ENCODE results near the gene FAM98B. TPM values are rescaled to one million over a fixed set of nuclear protein-coding genes. Genes with fewer than 3 reads are reported as not detected.

FAM98B gene
- total and polyA plus RNA-seq, 9 of the 15 experiments (the other 6 are each of a cell fraction or from before 2014, with no cell fraction given), result 3.1 to 42.0 (median 9.4) TPM

- no peak for TF ChIP-seq ZNF668 (CRISPR knock-in tag; IDR thresholded peaks at IDR 0.05)
- TF ChIP-seq, protein P1, sequence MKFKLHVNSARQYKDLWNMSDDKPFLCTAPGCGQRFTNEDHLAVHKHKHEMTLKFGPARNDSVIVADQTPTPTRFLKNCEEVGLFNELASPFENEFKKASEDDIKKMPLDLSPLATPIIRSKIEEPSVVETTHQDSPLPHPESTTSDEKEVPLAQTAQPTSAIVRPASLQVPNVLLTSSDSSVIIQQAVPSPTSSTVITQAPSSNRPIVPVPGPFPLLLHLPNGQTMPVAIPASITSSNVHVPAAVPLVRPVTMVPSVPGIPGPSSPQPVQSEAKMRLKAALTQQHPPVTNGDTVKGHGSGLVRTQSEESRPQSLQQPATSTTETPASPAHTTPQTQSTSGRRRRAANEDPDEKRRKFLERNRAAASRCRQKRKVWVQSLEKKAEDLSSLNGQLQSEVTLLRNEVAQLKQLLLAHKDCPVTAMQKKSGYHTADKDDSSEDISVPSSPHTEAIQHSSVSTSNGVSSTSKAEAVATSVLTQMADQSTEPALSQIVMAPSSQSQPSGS (CRISPR knock-in tag; IDR thresholded peaks at IDR 0.05), result no peak
- TF ChIP-seq EGR1 (conservative IDR thresholded peaks at IDR 0.05), result no peak
- TF ChIP-seq, protein P2, sequence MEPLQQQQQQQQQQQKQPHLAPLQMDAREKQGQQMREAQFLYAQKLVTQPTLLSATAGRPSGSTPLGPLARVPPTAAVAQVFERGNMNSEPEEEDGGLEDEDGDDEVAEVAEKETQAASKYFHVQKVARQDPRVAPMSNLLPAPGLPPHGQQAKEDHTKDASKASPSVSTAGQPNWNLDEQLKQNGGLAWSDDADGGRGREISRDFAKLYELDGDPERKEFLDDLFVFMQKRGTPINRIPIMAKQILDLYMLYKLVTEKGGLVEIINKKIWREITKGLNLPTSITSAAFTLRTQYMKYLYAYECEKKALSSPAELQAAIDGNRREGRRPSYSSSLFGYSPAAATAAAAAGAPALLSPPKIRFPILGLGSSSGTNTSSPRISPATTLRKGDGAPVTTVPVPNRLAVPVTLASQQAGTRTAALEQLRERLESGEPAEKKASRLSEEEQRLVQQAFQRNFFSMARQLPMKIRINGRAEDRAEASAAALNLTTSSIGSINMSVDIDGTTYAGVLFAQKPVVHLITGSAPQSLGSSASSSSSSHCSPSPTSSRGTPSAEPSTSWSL (CRISPR knock-in tag; IDR thresholded peaks at IDR 0.05; ENCODE audit: borderline replicate concordance), result no peak
These were observed 7.3 kb downstream of the FAM98B start (continued) for GRCh38 chr15:38461066-38461833.

DNA sequence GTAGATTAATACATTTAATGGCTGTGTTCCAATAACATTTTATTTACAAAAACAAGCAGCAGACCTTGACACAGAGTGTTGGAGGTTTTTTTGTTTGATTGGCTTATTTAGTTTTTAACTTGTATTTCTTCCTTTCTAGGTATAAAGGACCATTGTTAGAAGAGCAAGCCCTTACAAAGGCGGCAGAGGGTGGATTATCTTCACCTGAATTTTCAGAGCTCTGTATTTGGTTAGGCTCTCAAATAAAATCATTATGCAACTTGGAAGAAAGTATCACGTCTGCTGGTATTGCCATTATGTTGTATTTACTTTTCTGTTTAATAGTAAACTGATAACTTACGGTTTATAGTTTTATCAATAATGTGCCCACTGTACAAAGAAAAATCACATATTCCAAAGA, 10.0 kb downstream of the FAM98B start:
- Histone ChIP-seq H4K20me1 (replicated peaks; ENCODE audit: control insufficient read depth, insufficient read depth, low read length) (no peaks in the 10 kb centered on the region; the same call in 1 of the 2 replicates), H3K4me3 (no peak overlapping the region), H3K36me3 (ENCODE audit: control insufficient read depth, insufficient read depth, low read length) (peaks cover 19% of the 10 kb centered on the region; the same call in 2 of the 3 replicates), H3K4me1 (replicated peaks in 1 of 2; ENCODE audit: control insufficient read depth in 2 of 2, insufficient read depth in 2 of 2, low read length in 2 of 2) (peaks cover 0 to 3% of the 10 kb centered on the region in 2 experiments; a peak in 1 of 5 replicates), H3K27ac (ENCODE audit: extremely low read depth, low read depth, low read length) (no peak overlapping the region), H3K27me3 (ENCODE audit: control insufficient read depth in 2 of 2, insufficient read depth in 2 of 2, low read length in 2 of 2) (no peaks in the 10 kb centered on the region), H2AFZ (ENCODE audit: low read depth, low read length) (no peak overlapping the region), H3K9me3 (replicated peaks; ENCODE audit: control insufficient read depth, insufficient read depth, low read depth, low read length) (no peaks in the 10 kb centered on the region), H3K4me2 (ENCODE audit: insufficient read depth, low read length) (no peak overlapping the region), H3K9me1 (ENCODE audit: control insufficient read depth, insufficient read depth, low read length) (no peaks in the 10 kb centered on the region), H3K9ac (ENCODE audit: insufficient read depth in 1 of 2, low read depth in 2 of 2, low read length in 2 of 2) (no peak overlapping the region), H3K79me2 (ENCODE audit: control insufficient read depth, insufficient read depth, low read length) (peaks cover 53% of the 10 kb centered on the region)
- FAIRE-seq (no peak), ATAC-seq (no peak), DNase-seq (ENCODE audit: extremely low read depth in 1 of 4, low spot score in 3 of 4) (no peak)
- ChIA-PET CTCF (ENCODE audit: low intra/inter-chr PET ratio) (no interaction called here), POLR2A (interaction anchor here (0.6 to 3.8 kb wide), 5 partner anchors 8 to 469 kb away, joined by 3 to 14 read pairs (median 5); partner anchors contain the start of gene FAM98B)
- intact Hi-C loops (cut with micrococcal nuclease) (no loop called here), in situ Hi-C loops (cut with MboI) (no loop called here)
- BruUV-seq (replicated peaks), result no TSS peak
- WGBS (ENCODE audit: insufficient coverage, low coverage, missing lambda C conversion rate), result 94% methylated on average over 3 of the region's 3 CpGs
- TF ChIP-seq SAP30 (IDR thresholded peaks at IDR 0.05; ENCODE audit: borderline replicate concordance, insufficient read depth, low read depth, low read length, poor library complexity, severe bottlenecking) (no peak), FIP1L1 (IDR thresholded peaks at IDR 0.05; ENCODE audit: low read depth, low read length, poor library complexity, severe bottlenecking) (no peak), ZNF146 (CRISPR knock-in tag; IDR thresholded peaks at IDR 0.05; ENCODE audit: unreplicated experiment) (no peak), SIN3A (IDR thresholded peaks at IDR 0.05; ENCODE audit: borderline replicate concordance in 2 of 2, control insufficient read depth in 1 of 2, low read depth in 2 of 2, low read length in 2 of 2) (no peak), SMARCE1 (IDR thresholded peaks at IDR 0.05) (no peak), ZNF696 (CRISPR knock-in tag; conservative IDR thresholded peaks at IDR 0.05) (no peak), ZBTB8A (IDR thresholded peaks at IDR 0.05; ENCODE audit: partially characterized antibody) (no peak), SMAD3 (CRISPR knock-in tag; conservative IDR thresholded peaks at IDR 0.05) (no peak), EGR1 (conservative IDR thresholded peaks at IDR 0.05) (no peak), ZBTB12 (CRISPR knock-in tag; IDR thresholded peaks at IDR 0.05) (no peak), CEBPB (tag; IDR thresholded peaks at IDR 0.05) (no peak)
- TF ChIP-seq, protein P3, sequence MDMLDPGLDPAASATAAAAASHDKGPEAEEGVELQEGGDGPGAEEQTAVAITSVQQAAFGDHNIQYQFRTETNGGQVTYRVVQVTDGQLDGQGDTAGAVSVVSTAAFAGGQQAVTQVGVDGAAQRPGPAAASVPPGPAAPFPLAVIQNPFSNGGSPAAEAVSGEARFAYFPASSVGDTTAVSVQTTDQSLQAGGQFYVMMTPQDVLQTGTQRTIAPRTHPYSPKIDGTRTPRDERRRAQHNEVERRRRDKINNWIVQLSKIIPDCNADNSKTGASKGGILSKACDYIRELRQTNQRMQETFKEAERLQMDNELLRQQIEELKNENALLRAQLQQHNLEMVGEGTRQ (CRISPR knock-in tag; IDR thresholded peaks at IDR 0.05), result no peak
